HCT116 (cell line): ENCODE results near the gene SH3BGR. TPM values are rescaled to one million over a fixed set of nuclear protein-coding genes. Genes with fewer than 3 reads are reported as not detected.

Experiments
- ATAC-seq: fragments of 200-7000 bp; cut with Tn5 transposase; 2 replicates; pipeline ENCODE4 v1.9.1; 2020; ENCODE audit warnings: mild to moderate bottlenecking, moderate library complexity
- BruUV-seq: library from RNA; stranded (reverse); fragments of 400-500 nt; replicated peaks from 2 replicates; lab custom pipeline; 2021; lab: Mats Ljungman, UMichigan
- CTCF ChIA-PET: fragments of 300-600 bp; sonication (Branson Sonifier 250); formaldehyde crosslinking; loops from one replicate; lab custom pipeline; 2021; ENCODE audit warnings: antibody characterized with exemption; lab: Charles Lee
- POLR2A ChIA-PET: fragments of 300-600, 350-600 bp; sonication (Branson Sonifier 250); formaldehyde crosslinking; loops from one replicate; lab custom pipeline; 2021; ENCODE audit warnings: antibody characterized with exemption; lab: Charles Lee
- RAD21 ChIA-PET, 2 experiments: fragments of 300-600 bp; sonication (Branson Sonifier 250); formaldehyde crosslinking; loops; one replicate each; lab custom pipeline; 2023; ENCODE audit warnings: low total read pairs in 2 of 2; ENCODE audit not compliant: uncharacterized antibody in 2 of 2, unreplicated experiment in 2 of 2, low non-redundant PET in 1 of 2; lab: Charles Lee
- DNase-seq: peaks from one replicate; pipeline ENCODE4 v3.0.0-alpha.2; 2010; ENCODE audit warnings: low read depth, low spot score
- H2AFZ ChIP-seq: fragments of 200-600 bp; shearing (Covaris generic), sonication (generic); 2 replicates; pipeline ENCODE4 v1.6.1; 2017; ENCODE audit warnings: low read depth, mixed run types, mixed read lengths, antibody characterized with exemption, low read length; ENCODE audit not compliant: poor library complexity, severe bottlenecking
- H3K27ac ChIP-seq: 2 replicates; pipeline ENCODE4 v1.5.1; 2012; ENCODE audit warnings: low read depth, low read length
- H3K27me3 ChIP-seq: fragments of 200-600 bp; sonication (generic); 2 replicates; pipeline ENCODE4 v1.6.1; 2016; ENCODE audit warnings: mixed run types, low read length, mixed read lengths; ENCODE audit not compliant: insufficient read depth
- H3K36me3 ChIP-seq, 2 experiments: fragments of 200-500 bp in 1 of 2; fragments of 200-600 bp in 1 of 2; sonication (Bioruptor generic) in 1 of 2; sonication (generic) in 1 of 2; 2 replicates each; pipeline versions ENCODE4 v1.5.1 to v1.6.1; 2014 to 2016; ENCODE audit warnings: low read length in 2 of 2, inconsistent platforms in 1 of 2, mixed read lengths in 1 of 2, mixed run types in 1 of 2; ENCODE audit not compliant: insufficient read depth in 2 of 2, control insufficient read depth in 1 of 2
- H3K4me1 ChIP-seq, 2 experiments: fragments of 200-600 bp in 1 of 2; sonication (generic) in 1 of 2; 2 replicates each; pipeline versions ENCODE4 v1.5.1 to v1.6.1; 2012 to 2017; ENCODE audit warnings: low read length in 2 of 2, inconsistent platforms in 1 of 2, mild to moderate bottlenecking in 1 of 2, mixed read lengths in 1 of 2, mixed run types in 1 of 2, moderate library complexity in 1 of 2; ENCODE audit not compliant: insufficient read depth in 2 of 2, control insufficient read depth in 1 of 2
- H3K4me2 ChIP-seq: fragments of 200-600 bp; sonication (generic); 2 replicates; pipeline ENCODE4 v1.6.1; 2017; ENCODE audit warnings: mixed run types, low read length, mixed read lengths
- H3K4me3 ChIP-seq, 2 experiments: fragments of 200-600 bp in 1 of 2; sonication (generic) in 1 of 2; replicated peaks in 1 of 2; 2 replicates each; pipeline ENCODE4 v1.5.1; 2011 to 2016; ENCODE audit warnings: low read length in 2 of 2, control low read depth in 1 of 2, low read depth in 1 of 2, mild to moderate bottlenecking in 1 of 2, mixed read lengths in 1 of 2, mixed run types in 1 of 2
- H3K79me2 ChIP-seq: fragments of 200-600 bp; sonication (generic); 2 replicates; pipeline ENCODE4 v1.6.1; 2017; ENCODE audit warnings: mild to moderate bottlenecking, mixed run types, low read length, moderate library complexity, mixed read lengths; ENCODE audit not compliant: insufficient read depth
- H3K9ac ChIP-seq: fragments of 200-600 bp; sonication (generic); 2 replicates; pipeline ENCODE4 v1.6.1; 2016; ENCODE audit warnings: low read length, mixed read lengths
- H3K9me2 ChIP-seq: fragments of 200-600 bp; sonication (generic), shearing (Covaris generic); 2 replicates; pipeline ENCODE4 v1.6.1; 2017; ENCODE audit warnings: mixed run types, mild to moderate bottlenecking, moderate library complexity; ENCODE audit not compliant: insufficient read depth
- H3K9me3 ChIP-seq, 2 experiments: fragments of 200-500 bp in 1 of 2; fragments of 200-600 bp in 1 of 2; sonication (Bioruptor generic) in 1 of 2; sonication (generic) in 1 of 2; 2 replicates each; pipeline ENCODE4 v1.6.1; 2014 to 2017; ENCODE audit warnings: low read length in 2 of 2, mixed read lengths in 2 of 2, inconsistent platforms in 1 of 2, low read depth in 1 of 2, mild to moderate bottlenecking in 1 of 2, mixed run types in 1 of 2, moderate library complexity in 1 of 2; ENCODE audit not compliant: control insufficient read depth in 1 of 2, insufficient read depth in 1 of 2
- H4K20me1 ChIP-seq: fragments of 200-600 bp; sonication (generic), shearing (Covaris generic); 2 replicates; pipeline ENCODE4 v1.6.1; 2017; ENCODE audit warnings: mixed run types, mild to moderate bottlenecking, moderate library complexity; ENCODE audit not compliant: insufficient read depth
- CEBPB ChIP-seq: IDR thresholded peaks from 2 replicates; pipeline ENCODE4 v1.6.1; 2012; ENCODE audit warnings: low read depth
- CTCF ChIP-seq, 3 experiments: fragments of 200-600 bp in 1 of 3; sonication (generic) in 1 of 3; IDR thresholded peaks in 2 of 3; conservative IDR thresholded peaks in 1 of 3; 2 replicates each; pipeline ENCODE4 v1.5.1; 2012 to 2017; ENCODE audit warnings: low read depth in 2 of 3, low read length in 2 of 3, antibody characterized with exemption in 1 of 3, borderline replicate concordance in 1 of 3, control low read depth in 1 of 3, mild to moderate bottlenecking in 1 of 3, mixed read lengths in 1 of 3, mixed run types in 1 of 3, moderate library complexity in 1 of 3; ENCODE audit not compliant: insufficient read depth in 1 of 3
- EZH2phosphoT487 ChIP-seq: fragments of 200-600 bp; IDR thresholded peaks from 2 replicates; pipeline ENCODE4 v1.6.1; 2018; ENCODE audit warnings: antibody characterized with exemption, borderline replicate concordance
- JUND ChIP-seq: IDR thresholded peaks from 2 replicates; pipeline ENCODE4 v1.6.1; 2012
- REST ChIP-seq: IDR thresholded peaks from 2 replicates; pipeline ENCODE4 v1.6.1; 2012; ENCODE audit warnings: low read depth
- SIN3A ChIP-seq: IDR thresholded peaks from 2 replicates; pipeline ENCODE4 v1.6.1; 2012; ENCODE audit warnings: low read depth
- SP1 ChIP-seq: IDR thresholded peaks from 2 replicates; pipeline ENCODE4 v1.6.1; 2012; ENCODE audit warnings: low read depth
- ZBTB33 ChIP-seq: IDR thresholded peaks from 2 replicates; pipeline ENCODE4 v1.6.1; 2011; ENCODE audit warnings: mild to moderate bottlenecking, low read length, moderate library complexity; ENCODE audit not compliant: insufficient replicate concordance; ENCODE audit errors: extremely low read depth
- ZNF274 ChIP-seq: fragments of 200-500 bp; sonication (Bioruptor generic); IDR thresholded peaks from 2 replicates; pipeline ENCODE4 v1.6.1; 2014; ENCODE audit warnings: mild to moderate bottlenecking, low read depth, low read length, inconsistent platforms
- intact Hi-C: fragments of 100-400 bp; cut with micrococcal nuclease; formaldehyde crosslinking; loops from 2 replicates; pipeline ENCODE4 v1.10.0; 2022
- total RNA-seq: library from RNA; stranded (reverse); gene quantifications from one replicate; pipeline ENCODE4 v1.2.1, GENCODE V29; 2021; ENCODE audit not compliant: unreplicated experiment

SH3BGR gene
- total RNA-seq, 1 experiment from 2014 or later = 4.8 TPM

- BruUV-seq = no TSS peak
- Histone ChIP-seq H3K27ac (no peak overlapping the region), H3K36me3 (no peaks in the 10 kb centered on the region), H3K79me2 (no peaks in the 10 kb centered on the region), H3K4me1 (no peaks in the 10 kb centered on the region), H3K4me3 (no peak overlapping the region), H3K4me2 (no peak overlapping the region), H3K27me3 (no peaks in the 10 kb centered on the region), H3K9me3 (no peaks in the 10 kb centered on the region), H4K20me1 (no peaks in the 10 kb centered on the region), H3K9ac (no peak overlapping the region), H2AFZ (no peak overlapping the region), H3K9me2 (no peaks in the 10 kb centered on the region)
- ChIA-PET CTCF (no interaction called here), RAD21 (no interaction called here), POLR2A (no interaction called here)
- DNase-seq = no peak
- no peak for ATAC-seq
- intact Hi-C loops = no loop called here
- TF ChIP-seq REST = no peak
- no peak for TF ChIP-seq ZNF274
- TF ChIP-seq SP1 = no peak
- TF ChIP-seq EZH2phosphoT487 = no peak
- no peak for TF ChIP-seq CTCF (IDR thresholded peaks at IDR 0.05 in 2 of 3, conservative IDR thresholded peaks at IDR 0.05 in 1 of 3; ENCODE audit: borderline replicate concordance in 1 of 3, insufficient read depth in 1 of 3, low read depth in 2 of 3, low read length in 2 of 3)
- no peak for TF ChIP-seq ZBTB33
- TF ChIP-seq JUND = no peak
- TF ChIP-seq CEBPB = no peak
- TF ChIP-seq SIN3A = no peak
Observed at GRCh38 chr21:39484711-39485276, 33.0 kb downstream of the SH3BGR start.
